H1 (cell line): Measurements from ENCODE around the gene LAMC1.

Experiments
- ASH2L ChIP-seq: fragments of 200-600, 300-600 bp; sonication (generic); IDR thresholded peaks from one replicate; pipeline ENCODE4 v1.7.1; 2017; ENCODE audit warnings: low read length
- BCL11A ChIP-seq, 2 experiments: IDR thresholded peaks; one replicate each; pipeline ENCODE4 v1.6.1; 2011; ENCODE audit warnings: low read depth in 2 of 2, low read length in 2 of 2, mild to moderate bottlenecking in 2 of 2
- CHD1 ChIP-seq: IDR thresholded peaks from 2 replicates; pipeline ENCODE4 v1.6.1; 2012; ENCODE audit warnings: low read depth, low read length, improper control_type of control experiment
- CHD7 ChIP-seq: fragments of 300-600 bp; sonication (generic); IDR thresholded peaks from 2 replicates; pipeline ENCODE4 v1.7.1; 2012; ENCODE audit warnings: low read length, moderate library complexity, mild to moderate bottlenecking, inconsistent platforms; ENCODE audit not compliant: insufficient replicate concordance
- EP300 ChIP-seq, 2 experiments: IDR thresholded peaks; 1 replicate in 1 of 2; 2 replicates in 1 of 2; pipeline ENCODE4 v1.6.1; 2011 to 2012; ENCODE audit warnings: low read depth in 2 of 2, low read length in 2 of 2, mild to moderate bottlenecking in 2 of 2, borderline replicate concordance in 1 of 2, inconsistent platforms in 1 of 2, moderate library complexity in 1 of 2
- HDAC6 ChIP-seq: IDR thresholded peaks from one replicate; pipeline ENCODE4 v1.7.1; 2012; ENCODE audit warnings: low read depth, mild to moderate bottlenecking, inconsistent platforms, low read length, moderate library complexity
- POLR2A ChIP-seq, 2 experiments: IDR thresholded peaks; 1 replicate in 1 of 2; 2 replicates in 1 of 2; pipeline ENCODE4 v1.6.1; 2011; ENCODE audit warnings: low read depth in 2 of 2, low read length in 2 of 2, mild to moderate bottlenecking in 2 of 2; ENCODE audit errors: control extremely low read depth in 1 of 2
- RFX5 ChIP-seq: IDR thresholded peaks from 2 replicates; pipeline ENCODE4 v1.6.1; 2011; ENCODE audit warnings: low read depth, low read length, improper control_type of control experiment, borderline replicate concordance
- TAF1 ChIP-seq: IDR thresholded peaks from 2 replicates; pipeline ENCODE4 v1.6.1; 2011; ENCODE audit warnings: mild to moderate bottlenecking, low read depth, low read length
- TBP ChIP-seq: IDR thresholded peaks from 2 replicates; pipeline ENCODE4 v1.6.1; 2011; ENCODE audit warnings: low read depth, low read length, improper control_type of control experiment
- TEAD4 ChIP-seq: IDR thresholded peaks from 2 replicates; pipeline ENCODE4 v1.6.1; 2012; ENCODE audit warnings: low read depth, low read length, inconsistent platforms, mixed read lengths
- TF ChIP-seq, protein P1 (sequence below), 3 experiments: IDR thresholded peaks; 1 replicate in 2 of 3; 2 replicates in 1 of 3; pipeline versions ENCODE4 v1.5.1 to v1.6.1; 2011; ENCODE audit warnings: low read length in 3 of 3, mild to moderate bottlenecking in 3 of 3, inconsistent platforms in 2 of 3, low read depth in 1 of 3, moderate library complexity in 1 of 3; ENCODE audit not compliant: insufficient read depth in 1 of 3; ENCODE audit errors: control extremely low read depth in 1 of 3

- no peak for TF ChIP-seq RFX5
- no peak for TF ChIP-seq CHD1
- no peak for TF ChIP-seq TBP
- no peak for TF ChIP-seq EP300 (IDR thresholded peaks at IDR 0.05; ENCODE audit: borderline replicate concordance in 1 of 2, low read depth in 2 of 2, low read length in 2 of 2)
- TF ChIP-seq, protein P1, sequence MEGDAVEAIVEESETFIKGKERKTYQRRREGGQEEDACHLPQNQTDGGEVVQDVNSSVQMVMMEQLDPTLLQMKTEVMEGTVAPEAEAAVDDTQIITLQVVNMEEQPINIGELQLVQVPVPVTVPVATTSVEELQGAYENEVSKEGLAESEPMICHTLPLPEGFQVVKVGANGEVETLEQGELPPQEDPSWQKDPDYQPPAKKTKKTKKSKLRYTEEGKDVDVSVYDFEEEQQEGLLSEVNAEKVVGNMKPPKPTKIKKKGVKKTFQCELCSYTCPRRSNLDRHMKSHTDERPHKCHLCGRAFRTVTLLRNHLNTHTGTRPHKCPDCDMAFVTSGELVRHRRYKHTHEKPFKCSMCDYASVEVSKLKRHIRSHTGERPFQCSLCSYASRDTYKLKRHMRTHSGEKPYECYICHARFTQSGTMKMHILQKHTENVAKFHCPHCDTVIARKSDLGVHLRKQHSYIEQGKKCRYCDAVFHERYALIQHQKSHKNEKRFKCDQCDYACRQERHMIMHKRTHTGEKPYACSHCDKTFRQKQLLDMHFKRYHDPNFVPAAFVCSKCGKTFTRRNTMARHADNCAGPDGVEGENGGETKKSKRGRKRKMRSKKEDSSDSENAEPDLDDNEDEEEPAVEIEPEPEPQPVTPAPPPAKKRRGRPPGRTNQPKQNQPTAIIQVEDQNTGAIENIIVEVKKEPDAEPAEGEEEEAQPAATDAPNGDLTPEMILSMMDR (IDR thresholded peaks at IDR 0.05; ENCODE audit: control extremely low read depth in 1 of 3, insufficient read depth in 1 of 3, low read depth in 1 of 3, low read length in 3 of 3), result no peak
- TF ChIP-seq HDAC6, result no peak
- no peak for TF ChIP-seq CHD7
- no peak for TF ChIP-seq POLR2A (IDR thresholded peaks at IDR 0.05; ENCODE audit: control extremely low read depth in 1 of 2, low read depth in 2 of 2, low read length in 2 of 2)
- TF ChIP-seq TEAD4, result no peak
- TF ChIP-seq BCL11A (IDR thresholded peaks at IDR 0.05; ENCODE audit: low read depth in 2 of 2, low read length in 2 of 2), result no peak
- no peak for TF ChIP-seq ASH2L
- TF ChIP-seq TAF1, result no peak
These were observed 25.2 kb downstream of the LAMC1 start for GRCh38 chr1:183048087-183049085.
